Measurements from ENCODE around the gene C14orf93.
A peak's percentile ranks its signal among the peaks of the same experiment; 100 is the strongest.

DNA sequence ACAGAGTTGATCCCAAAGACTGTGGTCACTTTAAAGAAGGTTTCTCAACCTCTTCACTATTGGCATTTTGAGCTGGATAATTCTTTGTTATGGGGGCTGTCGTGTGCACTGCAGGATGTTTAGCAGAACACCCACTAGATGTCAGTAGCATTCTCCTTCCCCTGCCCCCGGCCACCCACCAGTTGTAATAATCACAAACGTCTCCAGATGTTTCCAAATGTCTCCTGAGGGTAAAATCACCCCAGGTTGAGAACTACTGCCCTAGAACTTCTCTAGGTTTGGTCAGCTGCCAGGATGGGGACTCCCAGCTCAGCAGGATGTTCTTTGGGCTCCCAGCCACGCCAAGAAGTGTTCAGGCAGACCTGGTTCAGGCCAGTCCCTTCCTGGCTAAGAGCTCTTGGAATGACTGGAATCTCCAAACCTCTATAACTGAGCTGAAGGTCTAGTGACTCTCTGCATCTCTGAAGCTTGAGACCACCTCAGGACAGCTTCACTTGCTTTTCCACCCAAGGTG, 15.1 kb downstream of the C14orf93 start:
- TF ChIP-seq, protein P1, sequence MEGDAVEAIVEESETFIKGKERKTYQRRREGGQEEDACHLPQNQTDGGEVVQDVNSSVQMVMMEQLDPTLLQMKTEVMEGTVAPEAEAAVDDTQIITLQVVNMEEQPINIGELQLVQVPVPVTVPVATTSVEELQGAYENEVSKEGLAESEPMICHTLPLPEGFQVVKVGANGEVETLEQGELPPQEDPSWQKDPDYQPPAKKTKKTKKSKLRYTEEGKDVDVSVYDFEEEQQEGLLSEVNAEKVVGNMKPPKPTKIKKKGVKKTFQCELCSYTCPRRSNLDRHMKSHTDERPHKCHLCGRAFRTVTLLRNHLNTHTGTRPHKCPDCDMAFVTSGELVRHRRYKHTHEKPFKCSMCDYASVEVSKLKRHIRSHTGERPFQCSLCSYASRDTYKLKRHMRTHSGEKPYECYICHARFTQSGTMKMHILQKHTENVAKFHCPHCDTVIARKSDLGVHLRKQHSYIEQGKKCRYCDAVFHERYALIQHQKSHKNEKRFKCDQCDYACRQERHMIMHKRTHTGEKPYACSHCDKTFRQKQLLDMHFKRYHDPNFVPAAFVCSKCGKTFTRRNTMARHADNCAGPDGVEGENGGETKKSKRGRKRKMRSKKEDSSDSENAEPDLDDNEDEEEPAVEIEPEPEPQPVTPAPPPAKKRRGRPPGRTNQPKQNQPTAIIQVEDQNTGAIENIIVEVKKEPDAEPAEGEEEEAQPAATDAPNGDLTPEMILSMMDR (IDR thresholded peaks at IDR 0.05), result peak in 4 of 6 experiments; percentile 31 to 38 (median 32)
- no peak for TF ChIP-seq POLR2A (IDR thresholded peaks at IDR 0.05)
